Glomerular endothelial cell (primary cell): ENCODE data around the gene SAFB2. TPM values are rescaled to one million over a fixed set of nuclear protein-coding genes. Genes with fewer than 3 reads are reported as not detected.

ENCODE experiments used
- DNase-seq: peaks from one replicate; pipeline ENCODE4 v3.0.0-alpha.2; 2011; ENCODE audit warnings: low read depth, low spot score; ENCODE audit errors: extremely low read depth
- total RNA-seq: library from RNA; depleted of rRNA; stranded (reverse); fragments of >200 nt; gene quantifications from 2 replicates; pipeline ENCODE4 v1.2.3, GENCODE V29; 2015

SAFB2 gene
- total RNA-seq, 1 donor from 2014 or later, result 30.9 TPM

- DNase-seq, result no peak
Measured at GRCh38 chr19:5553892-5554291, 68.7 kb downstream of the SAFB2 start.

DNA sequence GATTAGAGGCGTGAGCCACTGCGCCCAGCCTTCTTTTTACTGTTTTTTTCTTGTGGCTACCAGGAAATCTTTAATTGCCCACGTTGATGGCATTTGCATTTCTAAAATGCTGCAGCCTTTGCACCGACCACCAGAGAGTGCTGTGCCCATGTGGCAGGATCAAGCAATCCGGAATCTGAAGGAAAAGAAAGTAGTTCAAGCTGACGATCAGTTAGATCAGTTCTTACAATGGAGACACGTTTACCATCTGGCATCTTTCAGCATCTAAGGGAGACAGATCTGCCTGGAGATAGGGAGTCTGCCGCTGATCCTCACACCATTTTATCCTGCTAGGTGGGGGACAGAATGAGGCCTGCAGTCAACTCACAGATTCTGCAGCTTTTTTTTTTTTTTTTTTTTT, 74.7 kb downstream of the SAFB2 start:
- DNase-seq, result peak; percentile 2

GRCh38 chr19:5545984-5546383, 76.6 kb downstream of the SAFB2 start:
- DNase-seq, result no peak

- DNase-seq, result no peak
Measured at GRCh38 chr19:5545051-5545450, 77.5 kb downstream of the SAFB2 start.

- DNase-seq, result no peak
Measured at GRCh38 chr19:5542665-5543064, 79.9 kb downstream of the SAFB2 start.

DNA sequence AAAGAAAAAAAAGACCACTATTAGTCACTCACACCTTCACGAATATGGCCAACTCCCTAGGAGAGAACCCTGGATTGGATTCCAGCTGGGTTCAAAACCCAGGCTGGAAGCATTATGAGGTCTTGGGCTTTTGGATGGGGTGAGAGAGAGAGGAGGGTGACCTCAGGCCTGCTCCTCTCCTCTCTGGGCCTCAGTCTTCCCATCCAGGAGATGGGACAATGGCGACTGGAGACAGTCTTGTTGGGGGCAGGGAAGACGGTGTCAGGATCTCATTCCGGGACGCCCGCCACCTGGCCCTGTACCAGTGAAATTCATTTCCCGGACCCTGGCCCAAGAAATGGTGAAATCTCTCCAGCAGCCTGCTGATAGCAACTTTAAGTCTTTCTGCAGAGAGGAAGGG, 81.1 kb downstream of the SAFB2 start:
- DNase-seq, result no peak

DNA sequence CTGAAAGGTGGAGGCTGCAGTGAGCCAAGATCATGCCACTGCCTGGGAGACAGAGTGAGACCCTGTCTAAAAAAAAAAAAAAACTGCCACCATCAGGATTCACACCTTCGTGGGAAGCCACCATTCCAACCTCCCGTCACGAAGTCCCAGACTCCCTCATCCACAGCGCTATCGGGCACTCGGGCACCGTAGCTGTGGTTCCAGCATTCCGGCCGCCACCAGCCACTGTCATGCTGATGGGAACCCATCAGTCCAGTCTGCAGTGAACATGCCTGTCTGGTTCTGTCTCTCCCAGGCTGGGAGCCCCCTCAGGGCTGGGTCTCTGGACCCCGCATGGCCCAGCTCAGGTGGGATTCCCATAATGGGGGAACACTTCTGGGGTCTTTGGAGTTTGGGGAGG, 82.4 kb downstream of the SAFB2 start:
- DNase-seq, result no peak

DNA sequence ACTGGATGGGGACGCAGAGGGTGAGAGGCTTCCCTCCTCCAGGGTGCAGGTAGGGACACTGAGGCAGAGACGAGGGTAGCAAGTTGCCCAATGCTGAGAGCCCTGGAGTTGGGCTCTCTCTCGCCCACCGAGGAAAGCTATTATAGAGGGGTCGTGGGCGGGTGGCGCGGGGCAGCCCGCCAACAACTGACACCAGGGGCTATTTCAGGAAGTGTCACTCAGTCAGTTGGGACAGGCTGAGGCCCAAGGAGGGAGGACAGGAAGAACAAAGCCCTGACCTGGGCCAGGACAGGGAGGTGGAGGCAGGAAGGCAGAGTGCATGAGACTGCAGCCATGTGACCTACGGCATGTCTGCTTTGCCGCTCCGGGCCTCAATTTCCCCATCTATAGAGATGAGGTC, 84.7 kb downstream of the SAFB2 start:
- DNase-seq, result no peak

Other genes starting within 250 kb of the SAFB2 start
- gene ZNRF4, start 167.4 kb downstream of the SAFB2 start, total RNA-seq, result not detected in 2 replicates
- gene TINCR, start 54.8 kb downstream of the SAFB2 start, total RNA-seq, result not detected in 2 replicates
- gene SAFB, start 307 bp upstream of the SAFB2 start, total RNA-seq, result 33.4 and 77.9 TPM in 2 replicates
- 62.1 and 64.9 TPM in 2 replicates for gene MICOS13, start 57.7 kb upstream of the SAFB2 start, total RNA-seq
- 20.2 and 28.2 TPM in 2 replicates for gene HSD11B1L, start 58.3 kb upstream of the SAFB2 start, total RNA-seq
- 869 and 1,268 TPM in 2 replicates for gene RPL36, start 67.5 kb upstream of the SAFB2 start, total RNA-seq
- gene LONP1, start 97.4 kb upstream of the SAFB2 start, total RNA-seq, result 75.9 and 123 TPM in 2 replicates
- gene CATSPERD, start 97.9 kb upstream of the SAFB2 start, total RNA-seq, result not detected in 2 replicates
- 0.29 and 0.76 TPM in 2 replicates for gene PRR22, start 162.0 kb upstream of the SAFB2 start, total RNA-seq
- 15.2 and 32.7 TPM in 2 replicates for gene DUS3L, start 168.4 kb upstream of the SAFB2 start, total RNA-seq
- gene NRTN, start 182.3 kb upstream of the SAFB2 start, total RNA-seq, result not detected in 2 replicates
- not detected in 2 replicates for gene FUT6, start 216.9 kb upstream of the SAFB2 start, total RNA-seq
- not detected in 2 replicates for gene FUT3, start 228.7 kb upstream of the SAFB2 start, total RNA-seq
- not detected in 2 replicates for gene FUT5, start 247.8 kb upstream of the SAFB2 start, total RNA-seq